Chondrocyte (in vitro differentiated cells): ENCODE data around the gene PRMT5. TPM values are rescaled to one million over a fixed set of nuclear protein-coding genes. Genes with fewer than 3 reads are reported as not detected.

Experiments used
- DNase-seq: peaks from one replicate; pipeline ENCODE4 v3.0.0; 2021; ENCODE audit warnings: mixed read lengths, low spot score
- H3K27ac Mint-ChIP-seq: one replicate; pipeline ENCODE4 v1.8.0; 2021; ENCODE audit warnings: mild to moderate bottlenecking, moderate library complexity, mixed read lengths; ENCODE audit not compliant: unreplicated experiment
- H3K27me3 Mint-ChIP-seq: 2 replicates; pipeline ENCODE4 v1.8.0; 2021; ENCODE audit warnings: low read depth, mixed read lengths
- H3K36me3 Mint-ChIP-seq: 2 replicates; pipeline ENCODE4 v1.8.0; 2021; ENCODE audit warnings: low read depth, mixed read lengths
- H3K4me1 Mint-ChIP-seq: 2 replicates; pipeline ENCODE4 v1.8.0; 2021; ENCODE audit warnings: low read depth, mild to moderate bottlenecking, mixed read lengths
- H3K4me3 Mint-ChIP-seq: one replicate; pipeline ENCODE4 v1.8.0; 2021; ENCODE audit warnings: mild to moderate bottlenecking, moderate library complexity, mixed read lengths; ENCODE audit not compliant: unreplicated experiment
- H3K9me3 Mint-ChIP-seq: 2 replicates; pipeline ENCODE4 v1.8.0; 2021; ENCODE audit warnings: low read depth, mixed read lengths
- CTCF ChIP-seq: fragments of 200-600 bp; sonication (generic); IDR thresholded peaks from 2 replicates; pipeline ENCODE4 v1.5.0; 2021; ENCODE audit warnings: antibody characterized with exemption, mild to moderate bottlenecking, moderate library complexity
- total RNA-seq: library from RNA; stranded (reverse); gene quantifications from 3 replicates; pipeline ENCODE4 v1.2.1, GENCODE V29; 2021

PRMT5 gene
- total RNA-seq, 1 donor from 2014 or later: 50.4 TPM

DNA sequence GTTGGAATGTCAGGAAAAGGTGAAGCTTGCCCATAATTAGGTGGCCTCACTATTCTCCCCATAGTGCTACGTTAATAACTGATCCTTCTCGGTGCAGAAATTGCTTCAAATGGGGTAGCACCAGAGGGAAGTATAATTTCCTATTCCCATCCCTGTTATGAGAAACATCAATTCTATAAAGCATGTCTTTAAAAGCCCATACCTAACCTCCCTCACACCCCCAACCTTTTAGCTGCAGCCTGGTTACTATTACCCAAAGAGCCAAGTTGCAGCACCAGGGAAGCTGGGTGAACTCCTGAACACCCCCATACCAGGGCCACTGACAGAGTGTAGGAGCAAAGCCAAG is 25.5 kb downstream of the PRMT5 start:
- no peaks in the 10 kb centered on the region for H3K27me3 Mint-ChIP-seq
- H3K4me3 Mint-ChIP-seq: no peak overlapping the region
- no peaks in the 10 kb centered on the region for H3K9me3 Mint-ChIP-seq
- peaks cover 40% of the 10 kb centered on the region for H3K36me3 Mint-ChIP-seq
- no peak for TF ChIP-seq CTCF
- DNase-seq: no peak
- H3K27ac Mint-ChIP-seq: no peak overlapping the region
- peaks cover 11% of the 10 kb centered on the region for H3K4me1 Mint-ChIP-seq

DNA sequence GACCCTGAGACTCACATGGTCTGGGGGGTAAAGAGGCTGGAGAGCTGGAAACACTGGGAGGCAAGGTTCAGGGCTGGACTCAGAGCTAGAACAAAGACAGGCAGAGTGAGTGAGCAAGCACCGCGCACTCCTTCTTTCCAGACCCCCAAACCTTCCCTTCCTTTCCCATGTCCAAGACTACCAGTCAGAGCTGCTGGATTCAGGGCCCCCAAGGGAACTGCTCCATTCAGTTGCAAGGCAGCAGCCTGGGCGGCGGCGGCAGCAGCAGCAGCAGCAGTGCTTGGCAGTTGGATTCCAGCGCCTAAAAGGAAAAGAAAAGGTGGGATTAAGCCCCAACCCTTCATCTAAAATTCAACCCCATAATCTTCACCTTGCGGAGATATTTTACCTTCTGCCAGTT is 27.4 kb downstream of the PRMT5 start:
- H3K4me3 Mint-ChIP-seq: no peak overlapping the region
- H3K27me3 Mint-ChIP-seq: no peaks in the 10 kb centered on the region
- TF ChIP-seq CTCF: no peak
- peaks cover 38% of the 10 kb centered on the region for H3K36me3 Mint-ChIP-seq
- DNase-seq: no peak
- H3K27ac Mint-ChIP-seq: no peak overlapping the region
- H3K9me3 Mint-ChIP-seq: no peaks in the 10 kb centered on the region
- peaks cover 20% of the 10 kb centered on the region for H3K4me1 Mint-ChIP-seq

- peaks cover 31% of the 10 kb centered on the region for H3K36me3 Mint-ChIP-seq
- peak overlapping the region; percentile 9 for H3K27ac Mint-ChIP-seq
- no peak for DNase-seq
- peaks cover 20% of the 10 kb centered on the region for H3K4me1 Mint-ChIP-seq
- no peaks in the 10 kb centered on the region for H3K9me3 Mint-ChIP-seq
- peak; percentile 84 for TF ChIP-seq CTCF
- no peak overlapping the region for H3K4me3 Mint-ChIP-seq
- no peaks in the 10 kb centered on the region for H3K27me3 Mint-ChIP-seq
These were observed 28.9 kb downstream of the PRMT5 start for GRCh38 chr14:22900081-22900799.

- H3K4me1 Mint-ChIP-seq: peaks cover 20% of the 10 kb centered on the region
- no peak for DNase-seq
- H3K27me3 Mint-ChIP-seq: no peaks in the 10 kb centered on the region
- no peaks in the 10 kb centered on the region for H3K9me3 Mint-ChIP-seq
- peak overlapping the region; percentile 88 for H3K27ac Mint-ChIP-seq
- H3K4me3 Mint-ChIP-seq: no peak overlapping the region
- TF ChIP-seq CTCF: no peak
- peaks cover 16% of the 10 kb centered on the region for H3K36me3 Mint-ChIP-seq
These were observed 30.7 kb downstream of the PRMT5 start for GRCh38 chr14:22898302-22899090.

DNA sequence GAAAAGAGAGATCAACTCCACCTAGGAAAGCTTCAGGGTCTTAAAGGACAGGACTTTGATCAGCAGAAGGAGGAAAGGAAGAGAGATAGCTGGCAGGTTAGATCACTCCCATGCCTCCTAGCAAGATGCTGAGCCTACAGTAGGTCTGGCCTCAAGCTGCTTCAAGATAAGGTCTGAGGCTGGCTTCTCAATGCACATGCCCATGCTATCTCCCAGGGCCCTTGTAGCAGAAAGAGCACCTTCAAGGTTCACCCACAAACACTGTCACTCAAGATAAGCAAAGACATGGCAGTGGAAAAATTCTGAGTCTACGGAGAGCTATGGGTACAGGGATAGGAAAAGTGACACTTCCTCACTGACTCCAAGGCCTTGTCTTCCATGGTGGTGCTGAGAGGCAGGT is 31.8 kb downstream of the PRMT5 start:
- DNase-seq: no peak
- Mint-ChIP-seq H3K4me3 (no peak overlapping the region), H3K27me3 (no peaks in the 10 kb centered on the region), H3K36me3 (peaks cover 12% of the 10 kb centered on the region), H3K9me3 (no peaks in the 10 kb centered on the region), H3K4me1 (peaks cover 20% of the 10 kb centered on the region), H3K27ac (no peak overlapping the region)
- TF ChIP-seq CTCF: no peak
